ENCODE results near the gene FAM240A.

The FAM240A gene

GRCh38 chr3:46593274-46593862 is 19.0 kb upstream of the FAM240A start:
- Histone ChIP-seq H3K4me1 (ENCODE audit: control insufficient read depth, low read length) (peaks cover 7% of the 10 kb centered on the region), H3K79me2 (ENCODE audit: control insufficient read depth, low read length) (no peaks in the 10 kb centered on the region), H4K20me1 (ENCODE audit: control insufficient read depth, insufficient read depth, low read depth, low read length) (no peaks in the 10 kb centered on the region), H3K9me3 (ENCODE audit: control insufficient read depth, insufficient read depth, low read length) (no peaks in the 10 kb centered on the region), H3K4me3 (ENCODE audit: low read length) (no peak overlapping the region), H3K27me3 (ENCODE audit: control insufficient read depth, low read length) (no peaks in the 10 kb centered on the region), H3F3A (ENCODE audit: control insufficient read depth, insufficient read depth) (no peaks in the 10 kb centered on the region), H3K27ac (ENCODE audit: low read depth, low read length) (no peak overlapping the region), H3K36me3 (ENCODE audit: control insufficient read depth, low read length) (no peaks in the 10 kb centered on the region), H3K9me2 (replicated peaks; ENCODE audit: control insufficient read depth, low read length) (no peaks in the 10 kb centered on the region), H3K4me2 (ENCODE audit: low read length) (no peak overlapping the region)
- TF ChIP-seq CTCF (IDR thresholded peaks at IDR 0.05; ENCODE audit: low read depth, low read length, poor library complexity, severe bottlenecking) = no peak
- no peak for TF ChIP-seq EZH2phosphoT487 (IDR thresholded peaks at IDR 0.05; ENCODE audit: borderline replicate concordance, low read length)

GRCh38 chr3:46593979-46594378 is 18.3 kb upstream of the FAM240A start:
- H3K4me3 ChIP-seq (ENCODE audit: low read length) = no peak overlapping the region
- H3K27me3 ChIP-seq (ENCODE audit: control insufficient read depth, low read length) = no peaks in the 10 kb centered on the region
- H3K36me3 ChIP-seq (ENCODE audit: control insufficient read depth, low read length) = no peaks in the 10 kb centered on the region
- no peaks in the 10 kb centered on the region for H3K9me3 ChIP-seq (ENCODE audit: control insufficient read depth, insufficient read depth, low read length)
- H3K9me2 ChIP-seq (replicated peaks; ENCODE audit: control insufficient read depth, low read length) = no peaks in the 10 kb centered on the region
- H3K27ac ChIP-seq (ENCODE audit: low read depth, low read length) = no peak overlapping the region
- no peaks in the 10 kb centered on the region for H3F3A ChIP-seq (ENCODE audit: control insufficient read depth, insufficient read depth)
- H3K4me2 ChIP-seq (ENCODE audit: low read length) = no peak overlapping the region
- H3K79me2 ChIP-seq (ENCODE audit: control insufficient read depth, low read length) = no peaks in the 10 kb centered on the region
- no peaks in the 10 kb centered on the region for H4K20me1 ChIP-seq (ENCODE audit: control insufficient read depth, insufficient read depth, low read depth, low read length)
- no peak for TF ChIP-seq CTCF (IDR thresholded peaks at IDR 0.05; ENCODE audit: low read depth, low read length, poor library complexity, severe bottlenecking)
- peaks cover 7% of the 10 kb centered on the region for H3K4me1 ChIP-seq (ENCODE audit: control insufficient read depth, low read length)

GRCh38 chr3:46594723-46595122 is 17.6 kb upstream of the FAM240A start:
- Histone ChIP-seq H3K79me2 (ENCODE audit: control insufficient read depth, low read length) (no peaks in the 10 kb centered on the region), H3K27ac (ENCODE audit: low read depth, low read length) (no peak overlapping the region), H3K4me3 (ENCODE audit: low read length) (no peak overlapping the region), H3K27me3 (ENCODE audit: control insufficient read depth, low read length) (no peaks in the 10 kb centered on the region), H3K36me3 (ENCODE audit: control insufficient read depth, low read length) (no peaks in the 10 kb centered on the region), H3K4me1 (ENCODE audit: control insufficient read depth, low read length) (peaks cover 7% of the 10 kb centered on the region), H3K4me2 (ENCODE audit: low read length) (no peak overlapping the region), H3F3A (ENCODE audit: control insufficient read depth, insufficient read depth) (no peaks in the 10 kb centered on the region), H4K20me1 (ENCODE audit: control insufficient read depth, insufficient read depth, low read depth, low read length) (no peaks in the 10 kb centered on the region), H3K9me3 (ENCODE audit: control insufficient read depth, insufficient read depth, low read length) (no peaks in the 10 kb centered on the region), H3K9me2 (replicated peaks; ENCODE audit: control insufficient read depth, low read length) (no peaks in the 10 kb centered on the region)
- no peak for TF ChIP-seq CTCF (IDR thresholded peaks at IDR 0.05; ENCODE audit: low read depth, low read length, poor library complexity, severe bottlenecking)
- no peak for TF ChIP-seq EZH2phosphoT487 (IDR thresholded peaks at IDR 0.05; ENCODE audit: borderline replicate concordance, low read length)

All from DOHH2 (cell line).